ENCODE data around the gene TPSG1.

DNA sequence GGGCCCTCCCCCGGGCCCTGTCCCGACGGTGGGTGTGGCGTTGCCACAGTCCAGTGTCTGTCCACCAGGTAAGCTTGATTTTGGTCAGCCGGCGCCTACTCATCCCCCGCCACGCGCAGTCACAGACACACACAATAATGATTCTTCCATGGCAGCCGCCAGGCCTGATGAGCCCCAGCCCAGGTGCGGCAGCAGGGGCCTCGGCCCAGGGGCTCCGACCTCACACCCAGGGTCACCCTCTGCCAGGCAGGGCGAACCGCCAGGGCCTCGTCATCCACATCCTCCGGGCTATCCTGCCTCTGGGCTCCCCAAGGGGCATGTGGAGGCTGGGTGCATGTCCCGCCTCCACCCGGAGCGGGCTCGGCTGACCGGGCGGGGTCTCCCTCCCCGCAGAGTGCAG lies 7.5 kb downstream of the TPSG1 start:
- TF ChIP-seq, protein P1, sequence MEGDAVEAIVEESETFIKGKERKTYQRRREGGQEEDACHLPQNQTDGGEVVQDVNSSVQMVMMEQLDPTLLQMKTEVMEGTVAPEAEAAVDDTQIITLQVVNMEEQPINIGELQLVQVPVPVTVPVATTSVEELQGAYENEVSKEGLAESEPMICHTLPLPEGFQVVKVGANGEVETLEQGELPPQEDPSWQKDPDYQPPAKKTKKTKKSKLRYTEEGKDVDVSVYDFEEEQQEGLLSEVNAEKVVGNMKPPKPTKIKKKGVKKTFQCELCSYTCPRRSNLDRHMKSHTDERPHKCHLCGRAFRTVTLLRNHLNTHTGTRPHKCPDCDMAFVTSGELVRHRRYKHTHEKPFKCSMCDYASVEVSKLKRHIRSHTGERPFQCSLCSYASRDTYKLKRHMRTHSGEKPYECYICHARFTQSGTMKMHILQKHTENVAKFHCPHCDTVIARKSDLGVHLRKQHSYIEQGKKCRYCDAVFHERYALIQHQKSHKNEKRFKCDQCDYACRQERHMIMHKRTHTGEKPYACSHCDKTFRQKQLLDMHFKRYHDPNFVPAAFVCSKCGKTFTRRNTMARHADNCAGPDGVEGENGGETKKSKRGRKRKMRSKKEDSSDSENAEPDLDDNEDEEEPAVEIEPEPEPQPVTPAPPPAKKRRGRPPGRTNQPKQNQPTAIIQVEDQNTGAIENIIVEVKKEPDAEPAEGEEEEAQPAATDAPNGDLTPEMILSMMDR (conservative IDR thresholded peaks at IDR 0.05) = no peak
- TF ChIP-seq ZFX (IDR thresholded peaks at IDR 0.05) = no peak
